Measurements from ENCODE around the gene IBTK. TPM values are rescaled to one million over a fixed set of nuclear protein-coding genes. Genes with fewer than 3 reads are reported as not detected.
"Not testable (repeated sequence)": the region's sequence is repeated elsewhere in the genome, so short reads cannot be mapped to it uniquely, and the experiment has no call there.

Gene IBTK
- total RNA-seq, 1 experiment from 2014 or later, result 47.0 TPM

DNA sequence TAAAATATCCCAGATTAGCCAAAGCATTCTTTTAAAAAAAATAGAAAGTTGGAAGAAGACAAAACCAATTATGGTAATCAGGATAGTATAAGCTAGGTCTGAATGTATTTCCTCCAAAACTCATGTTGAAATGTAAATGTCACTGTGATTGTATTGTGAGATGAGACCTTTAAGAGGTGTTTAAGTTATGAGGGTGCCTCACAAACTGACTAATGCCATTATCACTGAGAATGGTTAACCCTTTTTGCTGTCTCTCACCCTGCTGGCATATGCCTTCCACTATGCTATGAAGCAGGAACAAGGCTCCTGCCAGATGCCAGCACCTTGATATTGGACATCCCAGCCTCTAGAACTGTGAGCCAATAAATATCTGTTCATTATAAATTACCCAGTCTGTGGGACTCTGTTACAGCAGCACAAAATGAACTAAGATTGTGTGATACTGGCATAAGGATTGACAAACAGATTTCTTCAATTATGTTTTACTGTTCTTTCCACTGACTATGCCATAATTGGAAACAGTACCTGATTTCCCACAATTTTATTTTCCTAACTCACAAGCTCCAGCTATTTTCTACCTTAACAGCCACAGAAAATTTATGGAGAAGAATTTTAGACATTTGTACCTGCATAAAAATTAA is 63.8 kb downstream of the IBTK start:
- no peaks in the 10 kb centered on the region for H3K27me3 ChIP-seq (replicated peaks)
- H3K27ac ChIP-seq, result no peak overlapping the region
- no peaks in the 10 kb centered on the region for H3K9me3 ChIP-seq (replicated peaks)
- peaks cover 64% of the 10 kb centered on the region for H3K36me3 ChIP-seq
- H3K4me3 ChIP-seq, result no peak overlapping the region
- no peaks in the 10 kb centered on the region; the same call in 1 of the 2 replicates for H3K4me1 ChIP-seq (replicated peaks)
- no peak for DNase-seq (ENCODE audit: low read depth in 1 of 2, low spot score in 2 of 2)

DNA sequence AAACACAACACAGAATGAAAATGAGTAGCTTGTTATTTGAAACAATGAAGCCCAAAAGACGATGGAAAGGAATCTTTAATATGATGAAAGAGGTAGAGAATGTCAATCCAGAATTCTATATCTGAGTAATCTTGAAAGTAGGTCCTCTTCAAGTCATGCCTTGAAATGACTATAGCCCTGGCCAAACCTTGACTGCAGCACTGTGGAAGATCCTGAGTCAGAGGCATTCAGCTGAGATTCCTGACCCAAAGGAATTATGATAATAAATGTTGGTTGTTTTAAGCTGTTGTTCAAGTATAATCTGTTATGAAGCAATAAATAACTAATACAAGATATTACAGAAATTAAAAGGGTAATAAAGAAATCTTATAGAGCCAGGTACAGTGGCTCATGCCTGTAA is 64.8 kb downstream of the IBTK start:
- Histone ChIP-seq H3K9me3 (replicated peaks) (no peaks in the 10 kb centered on the region), H3K36me3 (peaks cover 64% of the 10 kb centered on the region), H3K27ac (no peak overlapping the region), H3K27me3 (replicated peaks) (no peaks in the 10 kb centered on the region), H3K4me1 (replicated peaks) (no peaks in the 10 kb centered on the region; the same call in 1 of the 2 replicates), H3K4me3 (no peak overlapping the region)
- no peak for DNase-seq (ENCODE audit: low read depth in 1 of 2, low spot score in 2 of 2)

DNA sequence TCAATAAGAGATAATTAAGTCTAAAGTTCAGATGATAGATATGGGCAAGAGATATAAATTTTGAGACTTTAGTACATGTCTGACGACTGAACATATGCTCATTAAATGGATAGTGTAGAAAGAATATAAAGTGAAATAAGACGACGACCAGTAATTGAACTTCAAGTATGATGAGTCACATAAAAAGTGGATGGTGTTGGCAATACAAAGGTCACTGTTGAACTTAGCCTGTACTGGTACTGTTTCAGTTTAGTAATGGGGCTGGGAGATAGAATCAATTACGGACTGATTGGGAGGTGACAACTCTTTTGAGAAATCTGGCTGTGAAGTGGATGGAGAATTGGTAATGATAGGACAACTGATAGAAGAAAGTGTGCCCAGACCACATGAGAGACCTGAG is 68.1 kb downstream of the IBTK start:
- Histone ChIP-seq H3K4me1 (replicated peaks) (no peaks in the 10 kb centered on the region; the same call in 1 of the 2 replicates), H3K9me3 (replicated peaks) (no peaks in the 10 kb centered on the region), H3K4me3 (no peak overlapping the region), H3K27ac (no peak overlapping the region), H3K36me3 (peaks cover 68% of the 10 kb centered on the region), H3K27me3 (replicated peaks) (no peaks in the 10 kb centered on the region)
- DNase-seq (ENCODE audit: low read depth in 1 of 2, low spot score in 2 of 2), result no peak

DNA sequence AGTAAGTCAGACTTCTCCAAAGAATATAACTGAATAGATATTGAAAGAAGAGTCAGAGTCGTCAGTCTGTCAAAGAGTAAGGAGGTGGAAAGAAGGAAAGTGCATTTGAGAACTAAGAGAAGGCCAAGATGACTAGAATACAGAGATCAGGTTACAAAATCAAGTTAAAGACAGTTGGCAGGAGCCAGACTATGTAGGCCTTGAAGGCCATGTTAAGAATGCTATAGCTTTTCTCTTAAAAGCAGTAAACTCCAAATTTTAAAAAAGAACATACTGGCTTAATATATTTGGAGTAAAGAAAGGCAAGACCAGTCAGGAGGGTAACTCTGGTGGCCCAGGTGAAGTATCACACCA is 68.8 kb downstream of the IBTK start:
- no peaks in the 10 kb centered on the region for H3K9me3 ChIP-seq (replicated peaks)
- H3K27ac ChIP-seq, result no peak overlapping the region
- H3K27me3 ChIP-seq (replicated peaks), result no peaks in the 10 kb centered on the region
- no peak for DNase-seq (ENCODE audit: low read depth in 1 of 2, low spot score in 2 of 2)
- H3K4me1 ChIP-seq (replicated peaks), result no peaks in the 10 kb centered on the region; the same call in 1 of the 2 replicates
- peaks cover 71% of the 10 kb centered on the region for H3K36me3 ChIP-seq
- H3K4me3 ChIP-seq, result no peak overlapping the region

DNA sequence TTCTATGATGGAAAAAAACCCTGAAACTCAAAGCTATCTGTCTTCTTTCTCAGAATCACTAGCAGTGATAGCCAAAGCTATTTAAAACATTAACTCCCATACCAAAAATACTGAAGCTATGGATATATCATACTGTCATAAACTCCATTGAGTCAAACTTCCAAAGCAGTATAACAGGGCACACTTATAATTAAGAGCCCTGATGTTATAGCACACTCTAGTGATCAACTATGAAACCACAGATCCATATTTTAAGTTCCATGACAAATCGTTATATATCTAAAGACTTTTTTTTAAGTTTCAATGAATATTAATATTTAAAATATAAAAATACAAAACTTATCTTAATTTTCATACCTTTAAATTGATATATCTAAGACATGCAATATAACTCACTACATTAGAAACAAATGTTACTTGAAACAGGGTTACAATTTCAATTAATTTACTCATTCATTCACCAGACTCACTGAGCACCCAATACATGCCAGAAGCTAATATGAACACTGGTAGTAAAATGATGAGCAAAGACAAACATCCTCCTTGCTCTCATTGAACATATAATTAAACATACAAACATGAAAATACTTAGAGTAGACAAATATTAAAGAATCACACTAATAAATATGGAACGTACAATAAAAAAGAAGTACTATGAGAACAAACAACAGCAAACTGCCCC is 69.3 kb downstream of the IBTK start:
- H3K36me3 ChIP-seq, result peaks cover 71% of the 10 kb centered on the region
- H3K27ac ChIP-seq, result no peak overlapping the region
- no peaks in the 10 kb centered on the region for H3K4me1 ChIP-seq (replicated peaks)
- no peak overlapping the region for H3K4me3 ChIP-seq
- H3K9me3 ChIP-seq (replicated peaks), result no peaks in the 10 kb centered on the region
- DNase-seq (ENCODE audit: low read depth in 1 of 2, low spot score in 2 of 2), result no peak
- no peaks in the 10 kb centered on the region for H3K27me3 ChIP-seq (replicated peaks)

DNA sequence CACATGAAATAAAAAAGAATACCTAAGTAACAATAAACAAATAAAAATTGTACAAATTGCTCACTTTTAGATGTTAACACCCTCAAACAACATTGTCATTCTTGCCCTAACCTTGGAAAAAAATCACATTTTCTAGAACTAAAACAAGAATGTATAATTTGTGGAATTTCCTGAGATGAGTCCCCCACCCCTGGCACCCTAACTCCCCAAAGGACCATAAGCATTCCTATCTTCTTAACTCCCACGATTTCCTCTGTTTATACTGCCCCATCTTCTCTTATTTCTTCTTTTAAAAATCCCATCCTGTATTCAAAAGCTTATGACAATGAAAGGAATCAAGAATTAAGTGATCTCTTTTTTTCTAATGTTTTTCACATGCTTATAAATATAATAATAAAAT is 70.9 kb downstream of the IBTK start:
- no peaks in the 10 kb centered on the region for H3K9me3 ChIP-seq (replicated peaks)
- H3K4me1 ChIP-seq (replicated peaks), result no peaks in the 10 kb centered on the region
- no peak overlapping the region for H3K27ac ChIP-seq
- DNase-seq (ENCODE audit: low read depth in 1 of 2, low spot score in 2 of 2), result no peak
- H3K27me3 ChIP-seq (replicated peaks), result no peaks in the 10 kb centered on the region
- peaks cover 70% of the 10 kb centered on the region for H3K36me3 ChIP-seq
- H3K4me3 ChIP-seq, result no peak overlapping the region

DNA sequence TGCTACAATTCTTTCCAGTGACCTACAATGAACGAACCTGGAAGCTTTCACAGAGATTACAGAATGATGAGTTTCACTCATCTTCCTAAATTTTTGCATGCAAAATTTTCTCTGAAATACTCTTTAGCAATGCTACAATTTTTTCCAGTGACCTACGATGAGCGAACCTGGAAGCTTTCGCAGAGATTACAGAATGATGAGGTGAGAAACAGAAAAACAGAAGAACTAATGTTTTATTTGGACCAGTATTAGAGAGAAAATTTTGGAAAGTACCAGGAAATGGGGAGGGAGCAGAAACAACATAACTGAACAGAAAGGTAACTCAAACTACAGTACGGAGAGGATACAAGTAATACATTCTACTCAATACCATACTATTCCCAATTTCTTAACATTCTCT is 75.0 kb downstream of the IBTK start:
- Histone ChIP-seq H3K36me3 (peaks cover 59% of the 10 kb centered on the region), H3K4me3 (no peak overlapping the region), H3K4me1 (replicated peaks) (no peaks in the 10 kb centered on the region), H3K9me3 (replicated peaks) (no peaks in the 10 kb centered on the region), H3K27ac (no peak overlapping the region), H3K27me3 (replicated peaks) (no peaks in the 10 kb centered on the region)
- no peak for DNase-seq (ENCODE audit: low read depth in 1 of 2, low spot score in 2 of 2)

DNA sequence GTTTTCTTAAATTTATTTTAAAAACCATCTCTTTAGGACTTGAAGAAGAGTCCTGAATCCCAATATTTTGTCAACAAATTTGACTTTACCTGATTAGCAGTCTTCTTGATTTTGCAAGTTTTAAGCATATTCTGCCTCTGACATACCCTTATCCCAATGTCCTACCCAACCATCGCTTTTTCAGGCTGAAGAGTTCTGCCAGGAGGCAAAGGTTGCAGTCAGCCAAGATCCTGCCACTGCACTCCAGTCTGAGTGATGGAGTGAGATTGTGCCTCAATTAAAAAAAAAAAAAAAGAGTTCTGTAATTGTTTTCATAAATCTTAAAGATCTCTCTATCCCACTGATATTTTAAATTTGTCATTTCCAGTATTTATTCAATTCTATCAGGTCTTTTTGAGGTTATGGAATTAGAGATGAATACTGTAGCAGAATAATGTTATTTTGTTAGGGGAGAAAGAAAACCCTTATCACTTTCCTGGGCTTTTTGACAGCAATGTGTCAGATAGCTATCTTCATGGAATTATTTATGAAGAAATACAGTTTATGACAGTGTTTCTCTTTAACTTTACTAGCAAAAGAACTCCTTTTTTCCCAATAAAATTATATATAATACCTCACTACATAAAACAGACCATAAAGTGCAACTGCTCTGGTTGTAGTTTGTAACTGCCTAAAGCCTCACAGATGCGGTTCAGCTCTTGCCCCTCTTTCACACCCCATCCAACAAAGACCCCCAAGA is 78.2 kb downstream of the IBTK start:
- peaks cover 42% of the 10 kb centered on the region for H3K36me3 ChIP-seq

DNA sequence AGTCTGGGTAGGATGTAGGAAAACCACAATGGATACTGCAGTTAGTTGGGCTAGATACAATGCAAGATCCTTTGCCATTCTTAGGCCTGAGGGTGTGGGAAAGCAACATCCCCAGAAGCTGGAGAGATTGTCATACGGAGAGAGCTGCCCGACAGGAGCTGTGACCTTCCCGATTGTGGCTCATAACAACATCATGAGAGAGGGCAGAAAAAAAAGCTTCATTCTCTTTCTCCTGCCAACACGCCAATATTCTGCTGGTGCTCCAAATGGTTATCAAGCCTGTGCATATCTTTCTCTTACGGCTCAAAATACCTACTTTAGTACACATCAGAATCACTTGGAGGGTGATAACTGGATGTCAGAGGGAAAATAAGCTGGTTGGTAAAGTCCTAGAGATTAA is 81.1 kb downstream of the IBTK start:
- H3K27me3 ChIP-seq (replicated peaks), result no peaks in the 10 kb centered on the region
- H3K36me3 ChIP-seq, result peaks cover 18% of the 10 kb centered on the region
- no peak overlapping the region for H3K27ac ChIP-seq
- H3K4me1 ChIP-seq (replicated peaks), result no peaks in the 10 kb centered on the region
- H3K9me3 ChIP-seq (replicated peaks), result no peaks in the 10 kb centered on the region
- no peak for DNase-seq (ENCODE audit: low read depth in 1 of 2, low spot score in 2 of 2)
- H3K4me3 ChIP-seq, result no peak overlapping the region

More for the DNA sequence above, 78.2 kb downstream of the IBTK start:
- H3K27me3 ChIP-seq (replicated peaks), result no peaks in the 10 kb centered on the region
- H3K9me3 ChIP-seq (replicated peaks), result no peaks in the 10 kb centered on the region
- H3K4me3 ChIP-seq, result no peak overlapping the region
- no peak for DNase-seq (ENCODE audit: low read depth in 1 of 2, low spot score in 2 of 2)
- no peak overlapping the region for H3K27ac ChIP-seq
- H3K4me1 ChIP-seq (replicated peaks), result no peaks in the 10 kb centered on the region

DNA sequence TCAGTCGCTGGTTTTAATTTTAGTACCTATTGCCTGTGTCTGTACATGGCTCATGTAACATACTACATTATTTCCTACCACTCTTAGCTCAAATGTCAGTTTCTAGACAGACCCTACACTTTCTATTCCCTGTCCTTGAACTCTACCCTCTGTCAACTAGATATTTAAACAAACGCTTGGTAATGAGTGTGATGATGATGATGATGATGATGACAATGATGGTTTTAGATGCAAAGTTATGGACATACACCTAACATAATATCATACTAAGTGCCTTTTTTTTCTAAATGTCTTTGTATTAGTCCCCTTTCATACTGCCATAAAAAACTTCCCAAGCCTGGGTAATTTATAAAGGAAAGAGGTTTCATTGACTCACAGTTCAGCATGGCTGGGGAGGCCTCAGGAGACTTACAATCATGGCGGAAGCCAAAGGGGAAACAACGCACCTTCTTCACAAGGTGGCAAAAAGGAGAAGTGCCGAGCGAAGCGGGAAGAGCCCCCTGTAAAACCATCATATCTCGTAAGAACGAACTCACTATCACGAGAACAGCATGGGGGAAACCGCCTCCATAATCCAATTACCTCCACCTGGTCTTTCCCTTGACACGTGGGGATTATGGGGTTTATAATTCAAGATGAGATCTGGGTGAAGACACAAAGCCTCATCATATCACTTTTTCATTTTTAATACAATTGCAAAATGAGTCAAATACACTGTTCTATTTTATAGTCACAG is 87.1 kb downstream of the IBTK start:
- Histone ChIP-seq H3K4me1 (replicated peaks) (no peaks in the 10 kb centered on the region), H3K36me3 (no peaks in the 10 kb centered on the region), H3K4me3 (no peak overlapping the region), H3K27ac (no peak overlapping the region), H3K9me3 (replicated peaks) (no peaks in the 10 kb centered on the region), H3K27me3 (replicated peaks) (no peaks in the 10 kb centered on the region)
- DNase-seq (ENCODE audit: low read depth in 1 of 2, low spot score in 2 of 2), result no peak

DNA sequence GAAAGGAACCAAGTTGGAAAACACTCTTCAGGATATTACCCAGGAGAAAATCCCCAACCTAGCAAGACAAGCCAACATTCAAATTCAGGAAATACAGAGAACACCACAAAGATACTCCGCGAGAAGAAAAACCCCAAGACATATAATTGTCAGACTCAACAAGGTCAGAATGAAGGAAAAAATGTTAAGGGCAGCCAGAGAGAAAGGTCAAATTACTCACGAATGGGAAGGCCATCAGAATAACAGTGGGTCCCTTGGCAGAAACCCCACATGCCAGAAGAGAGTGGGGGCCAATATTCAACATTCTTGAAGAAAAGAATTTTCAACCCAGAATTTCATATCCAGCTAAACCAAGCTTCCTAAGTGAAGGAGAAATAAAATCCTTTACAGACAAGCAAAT is 94.8 kb downstream of the IBTK start:
- H3K4me1 ChIP-seq (replicated peaks); H3K36me3 ChIP-seq; H3K4me3 ChIP-seq; H3K9me3 ChIP-seq (replicated peaks); H3K27me3 ChIP-seq (replicated peaks); H3K27ac ChIP-seq; DNase-seq (ENCODE audit: low read depth in 1 of 2, low spot score in 2 of 2): not testable (repeated sequence)

DNA sequence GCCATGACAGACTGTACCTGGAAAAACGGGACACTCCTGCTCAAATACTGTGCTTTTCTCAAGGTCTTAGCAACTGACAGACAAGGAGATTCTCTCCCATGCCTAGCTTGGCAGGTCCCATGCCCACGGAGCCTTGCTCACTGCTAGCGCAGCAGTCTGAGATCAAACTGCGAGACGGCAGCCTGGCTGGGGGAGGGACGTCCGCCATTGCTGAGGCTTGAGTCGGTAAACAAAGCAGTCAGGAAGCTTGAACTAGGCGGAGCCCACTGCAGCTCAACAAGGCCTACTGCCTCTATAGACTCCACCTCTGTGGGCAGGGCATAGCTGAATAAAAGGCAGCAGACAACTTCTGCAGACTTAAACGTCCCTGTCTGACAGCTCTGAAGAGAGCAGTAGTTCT is 96.4 kb downstream of the IBTK start:
- not testable (repeated sequence) for H3K27me3 ChIP-seq (replicated peaks); H3K27ac ChIP-seq; H3K9me3 ChIP-seq (replicated peaks); H3K4me3 ChIP-seq; H3K4me1 ChIP-seq (replicated peaks); DNase-seq (ENCODE audit: low read depth in 1 of 2, low spot score in 2 of 2); H3K36me3 ChIP-seq

DNA sequence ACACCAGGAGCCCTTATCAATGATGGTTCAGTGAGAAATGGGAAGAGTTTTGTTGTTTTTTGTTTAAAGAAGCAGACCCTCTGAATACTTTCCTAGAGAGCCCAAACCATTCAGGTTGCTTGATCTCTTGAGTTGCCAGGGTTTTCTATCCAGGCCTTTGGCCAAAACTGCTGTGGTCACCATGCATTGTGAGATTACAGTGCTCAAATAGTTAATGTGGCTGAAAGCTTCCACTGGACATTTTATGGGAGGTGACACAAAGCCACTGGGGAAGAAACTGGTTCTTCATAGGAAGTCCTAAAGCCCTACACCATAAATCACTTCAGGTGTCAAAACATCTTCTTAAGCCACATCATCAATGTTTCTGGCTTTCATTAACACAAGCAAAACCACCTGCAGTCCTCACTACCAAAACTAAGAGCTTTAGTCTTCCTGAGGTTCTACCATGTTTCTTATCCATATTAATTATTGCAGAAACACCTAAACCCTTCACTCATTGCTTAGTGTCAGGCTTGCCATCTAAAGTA is 101.6 kb downstream of the IBTK start:
- H3K27ac ChIP-seq, result no peak overlapping the region; the same call in 1 of the 2 replicates
- H3K4me3 ChIP-seq, result no peak overlapping the region
- DNase-seq (ENCODE audit: low read depth in 1 of 2, low spot score in 2 of 2), result no peak
- no peaks in the 10 kb centered on the region for H3K9me3 ChIP-seq (replicated peaks)
- H3K4me1 ChIP-seq (replicated peaks), result peaks cover 18% of the 10 kb centered on the region
- H3K27me3 ChIP-seq (replicated peaks), result no peaks in the 10 kb centered on the region
- H3K36me3 ChIP-seq, result no peaks in the 10 kb centered on the region
